GM18873 (cell line): ENCODE results near the gene DIP2C.
"Not testable (repeated sequence)": the region's sequence is repeated elsewhere in the genome, so short reads cannot be mapped to it uniquely, and the experiment has no call there.

ENCODE experiments used
- ATAC-seq: cut with Tn5 transposase; IDR thresholded peaks from one replicate; pipeline ENCODE4 v1.9.1; 2021; ENCODE audit warnings: mild to moderate bottlenecking, moderate library complexity, moderate number of reproducible peaks; ENCODE audit not compliant: unreplicated experiment, low FRiP score

Gene DIP2C

DNA sequence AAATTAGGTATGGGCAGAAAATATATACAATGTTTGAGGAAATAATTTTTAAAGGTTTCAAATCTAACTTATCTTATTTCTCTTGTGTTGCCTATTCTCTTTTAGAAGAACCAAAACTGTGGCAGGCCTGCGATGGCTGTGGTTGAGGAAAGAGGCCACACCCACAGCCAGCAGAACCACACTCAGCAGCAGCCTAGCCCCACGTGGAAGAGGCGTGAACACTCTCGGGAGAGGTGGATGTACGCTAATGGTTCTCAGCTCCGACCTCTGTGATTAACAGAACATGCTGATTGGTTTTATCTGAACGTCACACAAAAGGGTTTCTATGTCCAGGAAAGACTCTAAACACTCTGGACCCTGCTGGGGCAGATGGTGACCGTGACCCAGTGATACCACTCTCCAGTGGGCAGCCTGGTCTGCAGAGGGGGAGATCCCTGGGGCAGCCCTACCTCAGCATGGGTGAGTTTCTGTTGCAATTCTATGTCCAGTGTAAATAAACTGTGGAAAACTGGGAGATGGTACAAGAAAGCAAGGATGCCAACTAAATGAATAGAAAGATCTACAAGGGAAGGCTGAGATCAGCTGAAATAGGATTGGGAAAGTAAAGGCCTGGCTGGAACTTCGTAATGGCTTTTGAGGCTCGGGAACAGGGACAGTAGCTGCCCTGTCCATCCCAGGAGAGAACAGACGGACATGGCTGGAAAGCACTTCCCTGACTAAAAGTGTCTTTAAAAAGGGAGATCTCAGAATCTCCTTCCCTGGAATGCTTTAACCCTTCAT, 26.6 kb downstream of the DIP2C start:
- ATAC-seq = no peak

DNA sequence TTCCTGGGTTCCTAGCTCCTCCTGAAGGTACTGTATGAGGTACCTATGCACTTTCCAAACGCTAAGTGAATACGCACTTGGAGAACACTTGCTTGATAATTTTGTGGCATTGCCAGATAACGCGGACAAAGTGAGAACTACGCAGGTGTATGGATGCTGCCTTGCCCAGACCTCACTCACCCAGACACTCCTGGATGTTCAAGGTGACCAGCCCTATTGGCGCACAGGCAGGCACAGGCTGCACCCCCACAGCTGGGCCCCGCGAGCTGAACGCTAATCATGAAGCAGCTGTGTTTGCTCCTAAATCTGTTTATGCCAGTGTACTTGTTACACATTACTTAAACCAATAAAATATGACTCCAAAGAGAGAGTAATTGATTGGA, 27.3 kb downstream of the DIP2C start:
- ATAC-seq = no peak

DNA sequence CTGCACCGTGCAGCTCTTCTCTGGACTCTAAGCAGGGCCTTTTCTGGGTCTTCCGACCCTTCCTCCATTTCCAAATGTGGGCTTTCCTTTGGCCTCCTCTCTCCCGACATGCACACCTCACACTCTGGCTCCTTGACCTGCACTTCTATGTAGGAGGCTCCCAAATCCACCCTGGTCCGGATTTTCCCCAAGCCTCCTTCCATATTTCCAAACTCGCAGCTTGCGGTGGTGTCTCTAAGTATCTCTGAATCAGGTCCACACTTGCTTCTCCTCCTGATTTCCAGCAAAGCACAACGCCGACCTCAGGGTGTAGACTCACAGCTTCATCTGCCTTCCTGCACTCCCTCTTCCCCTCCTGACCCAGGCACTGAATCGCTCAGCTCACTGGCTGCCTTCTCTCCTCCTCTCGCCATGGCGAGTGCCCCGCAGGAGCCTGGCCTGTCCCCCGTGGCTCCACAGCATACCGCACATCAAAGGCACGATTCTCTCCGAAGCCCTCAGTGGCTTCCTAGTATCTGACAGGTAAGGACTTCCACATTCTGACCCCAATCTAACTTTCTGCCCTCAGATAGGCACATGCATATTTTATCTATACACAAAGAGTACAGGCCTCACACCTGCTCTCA, 27.8 kb downstream of the DIP2C start:
- no peak for ATAC-seq

DNA sequence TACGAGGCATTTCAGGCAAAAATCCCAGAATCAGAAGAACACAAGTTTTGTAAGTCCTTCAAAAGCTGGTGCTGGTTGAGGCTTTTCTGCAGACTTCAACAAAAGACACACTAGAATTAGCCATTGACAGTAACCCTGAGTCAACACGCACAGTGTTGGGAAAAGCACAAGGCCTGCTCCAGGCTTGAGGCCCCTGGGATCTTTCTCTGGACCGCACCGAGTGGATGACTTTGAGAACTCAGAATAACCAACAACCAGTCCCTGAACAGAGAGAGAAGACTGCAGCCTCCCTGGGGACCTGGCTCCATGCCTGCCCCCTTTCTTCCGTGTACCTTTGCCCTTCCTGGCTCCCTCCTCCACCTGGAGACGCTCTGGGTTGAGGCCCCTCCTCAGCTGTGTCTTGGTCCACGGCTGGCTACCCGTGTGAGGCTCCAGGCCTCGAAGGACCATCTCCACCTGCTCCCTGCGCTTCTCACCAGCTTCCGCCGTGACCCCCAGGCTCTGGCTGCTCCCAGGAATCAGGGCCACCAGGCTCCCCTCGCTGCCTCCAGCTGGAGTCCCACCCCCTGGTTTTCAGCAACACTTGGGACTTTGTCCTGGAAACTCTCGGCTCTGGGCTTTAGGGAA, 28.4 kb downstream of the DIP2C start:
- ATAC-seq = no peak

DNA sequence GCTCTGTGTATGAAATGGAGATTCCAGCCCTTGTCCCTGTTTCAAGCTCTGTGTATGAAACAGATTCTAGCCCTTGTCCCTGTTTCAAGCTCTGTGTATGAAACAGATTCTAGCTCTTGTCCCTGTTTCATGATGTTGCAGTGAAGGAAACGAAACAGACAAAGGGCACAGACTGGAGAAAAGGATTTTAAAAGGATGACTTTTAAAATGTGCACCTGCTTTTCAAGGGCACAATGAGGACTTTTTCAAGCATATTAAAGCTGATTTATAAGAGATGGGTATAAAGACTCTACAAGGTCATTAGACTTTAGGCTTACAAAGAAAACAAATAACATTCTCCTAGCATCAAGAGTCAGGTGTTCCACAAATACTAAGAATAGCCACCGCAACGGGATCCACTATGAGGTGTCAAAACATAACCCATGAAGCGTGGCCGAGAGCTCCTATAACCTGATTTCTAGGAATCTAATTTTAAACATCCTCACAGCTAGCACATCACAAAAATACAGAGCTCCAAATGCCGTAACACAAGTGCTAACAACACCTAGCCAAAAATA, 29.0 kb downstream of the DIP2C start:
- no peak for ATAC-seq

DNA sequence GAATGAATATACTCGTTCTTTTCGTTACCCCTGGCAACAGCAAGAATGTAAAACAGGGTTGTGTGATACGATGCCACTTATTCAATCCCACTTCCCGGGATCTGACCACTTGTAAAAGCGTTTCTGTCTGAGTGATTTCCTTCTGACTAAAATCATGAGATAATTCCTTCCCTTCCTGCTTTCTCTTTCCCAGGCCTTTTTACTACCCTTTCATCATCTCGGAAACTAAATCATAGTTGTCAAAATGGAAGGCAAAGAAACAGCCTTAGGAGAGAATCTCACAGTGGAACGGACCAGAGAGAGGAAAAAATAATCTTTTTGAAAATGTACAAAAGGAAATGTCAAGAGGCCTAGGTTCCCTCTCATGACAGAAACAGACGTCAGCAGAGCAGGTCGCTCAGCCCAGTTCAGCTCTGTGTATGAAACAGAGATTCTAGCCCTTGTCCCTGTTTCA, 29.8 kb downstream of the DIP2C start:
- ATAC-seq = no peak

DNA sequence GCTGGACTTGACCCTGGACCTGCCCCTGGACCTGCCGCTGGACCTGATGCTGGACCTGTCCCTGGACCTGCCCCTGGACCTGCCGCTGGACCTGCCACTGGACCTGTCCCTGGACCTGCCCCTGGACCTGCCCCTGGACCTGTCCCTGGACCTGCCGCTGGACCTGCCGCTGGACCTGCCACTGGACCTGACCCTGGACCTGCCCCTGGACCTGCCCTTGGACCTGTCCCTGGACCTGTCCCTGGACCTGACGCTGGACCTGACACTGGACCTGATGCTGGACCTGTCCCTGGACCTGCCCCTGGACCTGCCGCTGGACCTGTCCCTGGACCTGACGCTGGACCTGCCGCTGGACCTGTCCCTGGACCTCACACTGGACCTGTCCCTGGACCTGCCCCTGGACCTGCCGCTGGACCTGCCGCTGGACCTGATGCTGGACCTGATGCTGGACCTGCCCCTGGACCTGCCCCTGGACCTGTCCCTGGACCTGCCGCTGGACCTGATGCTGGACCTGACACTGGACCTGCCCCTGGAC, 31.6 kb downstream of the DIP2C start:
- not testable (repeated sequence) for ATAC-seq

DNA sequence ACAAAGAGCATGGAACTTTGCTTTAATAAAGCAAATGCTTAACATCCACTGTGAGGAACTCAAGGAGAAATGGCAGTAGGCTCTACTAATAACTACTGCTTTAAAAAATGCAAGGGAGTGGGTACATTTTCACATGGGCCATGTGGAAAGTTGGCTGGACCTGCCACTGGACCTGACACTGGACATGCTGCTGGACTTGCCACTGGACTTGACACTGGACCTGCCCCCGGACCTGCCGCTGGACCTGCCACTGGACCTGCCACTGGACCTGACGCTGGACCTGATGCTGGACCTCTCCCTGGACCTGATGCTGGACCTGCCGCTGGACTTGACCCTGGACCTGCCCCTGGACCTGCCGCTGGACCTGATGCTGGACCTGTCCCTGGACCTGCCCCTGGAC, 32.6 kb downstream of the DIP2C start:
- no peak for ATAC-seq

DNA sequence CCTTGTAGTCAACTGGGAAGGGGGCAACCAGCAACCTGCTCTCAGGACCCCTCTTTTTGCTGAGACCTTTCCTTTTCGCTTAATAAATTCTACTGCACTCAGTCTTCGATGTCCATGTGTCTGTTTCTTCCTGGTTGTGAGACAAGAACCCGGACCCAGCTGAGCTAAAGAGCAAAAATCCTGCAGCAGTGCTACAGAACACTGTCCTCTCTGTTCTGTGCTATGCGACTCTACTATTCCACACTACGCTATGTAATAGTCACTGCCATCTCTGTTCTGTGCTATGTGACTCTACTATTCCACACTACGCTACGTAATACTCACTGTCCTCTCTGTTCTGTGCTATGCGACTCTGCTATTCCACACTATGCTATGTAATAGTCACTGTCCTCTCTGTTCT, 34.3 kb downstream of the DIP2C start:
- no peak for ATAC-seq

DNA sequence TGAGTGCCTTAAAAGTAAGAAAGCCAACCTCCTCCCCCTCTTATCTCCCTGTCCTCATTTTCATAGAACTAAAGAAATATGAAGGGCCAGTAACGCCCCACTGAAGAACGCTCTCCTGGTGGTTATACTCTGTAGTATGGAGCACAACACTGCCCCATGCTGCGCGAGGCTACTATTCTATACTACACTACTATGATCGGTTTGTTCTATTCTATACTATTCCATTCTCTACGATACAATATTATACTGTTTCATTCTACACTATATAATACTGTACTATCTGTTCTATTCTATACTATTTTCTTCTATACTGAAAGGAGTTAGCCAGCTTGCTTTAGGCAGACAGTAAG, 34.8 kb downstream of the DIP2C start:
- no peak for ATAC-seq

DNA sequence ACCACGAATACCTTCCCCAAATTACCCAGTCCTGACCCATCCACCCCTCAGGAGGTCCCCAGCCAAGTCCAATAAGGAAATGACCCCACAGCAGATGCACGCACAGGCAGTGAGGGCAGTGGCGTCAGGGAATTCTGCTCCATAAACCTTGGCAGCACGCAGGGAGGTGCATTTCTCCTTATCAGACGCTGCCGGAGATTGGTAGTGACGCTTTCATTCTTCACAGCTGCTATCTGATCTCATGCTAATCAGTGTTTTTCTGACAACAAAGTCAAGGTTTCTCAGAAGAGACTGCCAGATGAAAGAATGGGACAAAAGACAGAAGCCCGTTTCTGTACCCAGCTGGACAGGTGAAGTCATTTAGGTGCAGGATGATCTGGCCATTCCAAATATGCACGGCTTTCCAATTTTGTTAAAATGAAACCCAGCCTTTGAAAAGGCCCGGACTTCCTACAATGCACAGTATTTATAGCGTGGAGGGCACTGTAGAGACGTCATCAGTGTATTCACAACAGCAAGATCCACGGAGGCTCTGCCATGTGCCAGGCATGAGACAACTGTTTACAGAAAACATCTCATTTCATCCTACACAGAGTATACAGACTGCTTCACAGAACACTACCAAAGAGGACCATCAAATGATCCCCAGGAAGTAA, 35.3 kb downstream of the DIP2C start:
- ATAC-seq = no peak

DNA sequence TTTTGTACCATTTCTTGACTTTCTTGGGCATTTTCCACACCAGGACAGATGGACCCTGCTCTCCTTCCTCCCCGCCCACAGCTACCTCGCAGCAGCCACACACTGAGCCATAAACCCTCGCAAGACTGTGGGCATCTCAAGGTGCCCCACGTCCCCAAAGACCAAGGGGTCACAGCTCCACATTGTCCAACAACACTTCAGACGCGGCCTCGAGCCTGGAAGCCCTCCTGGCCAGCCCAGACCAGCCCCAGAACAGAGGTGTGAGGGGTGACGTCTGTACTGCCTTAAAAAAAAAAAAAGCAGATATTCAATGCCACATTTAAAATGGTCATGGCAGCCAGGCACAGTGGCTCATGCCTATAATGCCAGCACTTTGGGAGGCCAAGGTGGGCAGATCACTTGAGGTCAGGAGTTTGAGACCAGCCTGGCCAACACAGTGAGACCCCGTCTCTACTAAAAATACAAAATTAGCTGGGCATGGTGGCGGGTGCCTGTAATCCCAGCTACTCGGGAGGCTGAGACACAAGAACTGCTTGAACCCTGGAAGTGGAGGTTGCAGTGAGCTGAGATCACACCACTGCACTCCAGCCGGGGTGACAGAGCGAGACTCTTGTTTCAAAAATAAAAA, 36.5 kb downstream of the DIP2C start:
- not testable (repeated sequence) for ATAC-seq

DNA sequence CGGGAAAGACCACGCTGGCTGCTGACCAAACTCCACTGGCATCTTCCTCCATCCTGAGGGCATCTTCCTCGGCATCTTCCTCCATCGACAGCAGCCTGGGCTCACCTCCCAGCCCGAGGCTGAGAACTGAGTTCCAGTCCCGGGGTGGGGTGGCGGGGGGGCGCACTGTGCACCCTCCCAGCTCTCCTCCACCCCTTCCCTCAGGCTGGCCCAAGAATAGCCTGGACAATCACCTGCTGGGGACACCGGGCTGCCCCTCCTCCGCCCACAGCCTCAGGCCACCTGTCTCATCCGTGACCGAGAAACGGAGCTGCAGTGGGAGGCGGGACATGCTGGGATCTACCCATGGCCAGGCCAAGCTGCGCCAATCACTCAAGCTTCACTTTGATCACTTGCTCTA, 37.2 kb downstream of the DIP2C start:
- no peak for ATAC-seq

DNA sequence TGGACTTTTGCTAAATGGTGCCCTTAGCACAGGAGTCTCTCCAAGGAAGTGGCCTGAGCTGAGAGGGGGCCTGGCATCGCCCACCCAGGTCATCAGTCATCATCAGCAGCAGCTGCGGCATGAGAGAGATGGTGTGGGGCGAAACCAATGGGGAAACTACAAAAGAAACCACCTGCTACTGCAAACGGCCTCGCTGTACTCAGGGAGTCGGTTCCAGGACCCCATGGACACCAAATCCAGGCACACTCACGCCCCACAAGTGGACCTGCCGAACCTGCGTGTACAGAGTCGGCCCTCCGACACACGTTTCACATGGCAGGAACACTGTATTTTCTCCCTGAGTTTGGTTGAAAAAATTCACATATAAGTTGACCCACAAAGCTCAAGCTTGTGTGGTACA, 37.8 kb downstream of the DIP2C start:
- ATAC-seq = no peak

DNA sequence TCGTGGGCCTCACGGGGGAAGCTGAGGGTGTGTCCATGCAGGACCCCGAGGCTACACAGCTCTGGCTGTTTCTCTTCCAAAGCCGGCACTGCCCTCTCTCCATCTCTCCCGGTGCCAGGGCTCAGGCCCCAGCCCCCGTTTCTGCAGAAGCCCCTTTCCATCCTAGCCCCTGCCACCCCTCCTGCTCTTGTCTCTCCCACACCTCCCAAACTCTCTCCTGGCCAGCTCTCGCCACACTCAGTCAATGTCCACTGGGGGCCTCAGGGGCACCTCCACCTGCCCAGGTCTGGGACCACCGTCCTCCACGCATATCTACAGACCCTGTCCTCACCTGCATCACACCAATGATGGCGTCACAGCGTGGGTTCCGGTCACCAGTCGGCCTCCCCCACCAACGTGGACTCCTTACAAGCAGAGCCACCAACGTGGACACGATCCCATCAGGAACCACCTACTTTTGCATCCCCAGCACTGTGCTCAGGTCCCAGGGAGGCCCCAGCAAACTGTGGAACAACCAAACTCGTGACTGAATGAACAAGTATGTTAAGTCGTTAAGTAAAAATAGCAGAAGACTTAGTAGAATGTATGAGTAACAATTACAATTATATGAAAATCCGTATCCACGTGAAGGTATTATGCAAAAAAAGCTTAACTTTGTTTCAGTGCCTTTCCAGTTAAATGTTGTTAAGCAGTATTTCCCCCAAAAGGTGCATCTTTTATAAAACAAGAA, 38.4 kb downstream of the DIP2C start:
- ATAC-seq = no peak

DNA sequence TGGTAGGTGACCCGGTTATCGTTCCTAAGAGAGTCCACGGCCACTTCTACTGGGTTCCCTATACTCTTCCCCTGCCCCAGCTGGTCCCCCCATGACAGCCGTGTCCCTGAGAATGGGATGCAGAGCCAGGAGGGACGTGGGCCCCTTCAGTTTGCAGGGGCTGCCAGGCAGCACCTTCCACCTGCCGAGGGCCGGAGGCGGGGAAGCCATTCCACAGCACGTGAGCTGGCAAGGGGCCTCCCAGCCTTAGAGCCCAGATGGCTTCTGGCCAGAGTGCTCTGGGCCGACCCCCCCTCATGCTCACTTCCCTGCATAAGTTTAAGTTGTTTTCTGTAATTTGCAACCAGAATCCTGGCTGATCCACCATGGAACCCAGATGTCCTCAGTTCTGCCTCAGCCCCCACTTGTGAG, 39.0 kb downstream of the DIP2C start:
- no peak for ATAC-seq

DNA sequence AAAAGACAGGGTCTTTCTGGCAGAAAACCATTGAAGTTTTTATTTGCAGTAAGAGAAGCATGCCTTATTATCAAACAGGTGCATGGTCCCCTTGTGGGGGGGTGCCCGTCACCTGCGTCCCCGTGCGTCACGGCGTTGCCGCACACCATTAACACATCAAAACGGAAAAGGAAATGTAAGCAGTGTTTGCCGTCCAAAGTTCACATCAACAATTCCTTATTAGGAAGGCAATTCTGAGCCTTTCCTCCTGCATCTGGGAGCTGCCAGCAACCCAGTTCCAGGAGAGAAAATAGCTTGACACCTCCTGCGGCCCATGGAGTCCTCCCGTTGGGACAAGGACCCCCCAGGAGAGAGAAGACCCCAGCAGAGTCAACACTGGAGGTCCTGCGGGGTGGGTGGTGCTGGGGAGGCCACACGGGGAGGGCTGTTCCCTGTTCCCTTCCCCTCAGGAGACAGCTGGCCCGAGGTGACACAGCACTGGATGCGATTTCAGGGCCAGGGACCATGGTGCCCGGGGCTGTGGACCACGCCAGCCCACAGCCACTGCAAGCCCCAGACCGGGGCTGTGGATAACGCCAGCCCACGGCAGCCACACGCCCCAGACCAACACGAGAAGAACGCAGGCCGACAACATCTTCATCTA, 39.5 kb downstream of the DIP2C start:
- no peak for ATAC-seq

DNA sequence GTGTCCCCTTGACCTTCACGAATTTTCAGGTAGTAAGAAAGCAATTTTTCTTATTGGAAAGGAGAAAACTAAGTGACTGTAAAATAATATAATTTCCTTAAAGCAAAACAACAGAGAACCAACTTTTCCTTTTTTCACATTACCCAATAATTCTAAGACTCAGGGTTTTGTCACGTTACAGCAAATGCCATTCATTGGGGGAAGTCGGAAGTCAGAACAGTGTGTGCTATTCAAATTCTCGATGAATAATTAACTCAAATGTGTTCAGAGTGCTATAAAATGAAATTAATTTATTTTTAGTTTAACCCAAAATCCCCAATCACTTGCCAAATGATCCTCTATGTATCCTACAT, 40.0 kb downstream of the DIP2C start:
- no peak for ATAC-seq

DNA sequence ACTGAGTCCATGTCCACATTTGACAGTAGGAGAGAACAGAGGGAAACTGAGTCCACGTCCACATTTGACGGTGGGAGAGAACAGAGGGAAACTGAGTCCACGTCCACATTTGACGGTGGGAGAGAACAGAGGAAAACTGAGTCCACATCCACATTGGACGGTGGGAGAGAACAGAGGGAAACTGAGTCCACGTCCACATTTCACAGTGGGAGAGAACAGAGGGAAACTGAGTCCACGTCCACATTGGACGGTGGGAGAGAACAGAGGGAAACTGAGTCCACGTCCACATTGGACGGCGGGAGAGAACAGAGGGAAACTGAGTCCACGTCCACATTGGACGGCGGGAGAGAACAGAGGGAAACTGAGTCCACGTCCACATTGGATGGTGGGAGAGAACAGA, 42.4 kb downstream of the DIP2C start:
- ATAC-seq = not testable (repeated sequence)
